Keratinocyte (primary cell): Measurements from ENCODE around the gene ROR1. TPM values are rescaled to one million over a fixed set of nuclear protein-coding genes. Genes with fewer than 3 reads are reported as not detected.

ENCODE experiments used
- DNase-seq: peaks from one replicate; pipeline ENCODE4 v3.0.0-alpha.2; 2011; ENCODE audit warnings: low read depth, missing footprints, low spot score
- FAIRE-seq: peaks from 2 replicates; lab custom pipeline; 2011; peaks lifted over from hg19 to GRCh38; lab: Jason Lieb, UNC
- H2AFZ ChIP-seq: 2 replicates; pipeline ENCODE4 v1.6.0; 2012; ENCODE audit warnings: low read length, control low read depth, inconsistent platforms; ENCODE audit not compliant: control insufficient read depth
- H3K27ac ChIP-seq: 2 replicates; pipeline ENCODE4 v1.5.1; 2011; ENCODE audit warnings: low read length; ENCODE audit not compliant: control insufficient read depth, insufficient read depth
- H3K27me3 ChIP-seq: 3 replicates; pipeline ENCODE4 v1.6.0; 2011; ENCODE audit warnings: low read length; ENCODE audit not compliant: control insufficient read depth, insufficient read depth; ENCODE audit errors: extremely low read depth
- H3K36me3 ChIP-seq, 2 experiments: 2 replicates in 1 of 2; 3 replicates in 1 of 2; pipeline ENCODE4 v1.5.1; 2011; ENCODE audit warnings: low read length in 2 of 2, mild to moderate bottlenecking in 1 of 2; ENCODE audit not compliant: control insufficient read depth in 2 of 2, insufficient read depth in 2 of 2; ENCODE audit errors: extremely low read depth in 1 of 2
- H3K4me1 ChIP-seq: 3 replicates; pipeline ENCODE4 v1.5.1; 2011; ENCODE audit warnings: low read length; ENCODE audit not compliant: control insufficient read depth, insufficient read depth; ENCODE audit errors: extremely low read depth
- H3K4me2 ChIP-seq: 3 replicates; pipeline ENCODE4 v1.6.0; 2011; ENCODE audit warnings: low read depth, low read length; ENCODE audit not compliant: control insufficient read depth, insufficient read depth; ENCODE audit errors: extremely low read depth
- H3K4me3 ChIP-seq, 3 experiments: fragments of 200-600 bp in 1 of 3; sonication (generic) in 1 of 3; 2 replicates in 2 of 3; 3 replicates in 1 of 3; pipeline ENCODE4 v1.5.1; 2011 to 2016; ENCODE audit warnings: low read length in 3 of 3, mild to moderate bottlenecking in 3 of 3, control low read depth in 2 of 3, inconsistent platforms in 1 of 3, low read depth in 1 of 3, mixed read lengths in 1 of 3, mixed run types in 1 of 3, moderate library complexity in 1 of 3; ENCODE audit not compliant: control insufficient read depth in 2 of 3, insufficient read depth in 2 of 3; ENCODE audit errors: extremely low read depth in 1 of 3
- H3K79me2 ChIP-seq: 2 replicates; pipeline ENCODE4 v1.6.0; 2012; ENCODE audit warnings: low read length; ENCODE audit not compliant: control insufficient read depth, insufficient read depth
- H3K9ac ChIP-seq: 3 replicates; pipeline ENCODE4 v1.6.0; 2011; ENCODE audit warnings: low read length; ENCODE audit not compliant: control insufficient read depth, insufficient read depth; ENCODE audit errors: extremely low read depth
- H3K9me1 ChIP-seq: 3 replicates; pipeline ENCODE4 v1.6.0; 2011; ENCODE audit warnings: low read length; ENCODE audit not compliant: control insufficient read depth, insufficient read depth; ENCODE audit errors: extremely low read depth
- H3K9me3 ChIP-seq: 2 replicates; pipeline ENCODE4 v1.5.1; 2012; ENCODE audit warnings: low read depth, low read length; ENCODE audit not compliant: control insufficient read depth
- H4K20me1 ChIP-seq: 3 replicates; pipeline ENCODE4 v1.6.0; 2011; ENCODE audit warnings: low read length; ENCODE audit not compliant: control insufficient read depth, insufficient read depth; ENCODE audit errors: extremely low read depth
- EZH2 ChIP-seq: IDR thresholded peaks from one replicate; pipeline ENCODE4 v1.6.1; 2012; ENCODE audit warnings: inconsistent platforms, mild to moderate bottlenecking, low read length, moderate library complexity
- dilution Hi-C: fragments of 300-500 bp; cut with MboI; formaldehyde crosslinking; loops from one replicate; pipeline ENCODE4 v1.7.0; 2020; ENCODE audit warnings: low sequenced_read_pairs; ENCODE audit not compliant: extremely low pct_ligation_motif_present
- polyA plus RNA-seq, 5 experiments: library from polyadenylated mRNA; depleted of rRNA in 3 of 5; stranded (reverse) in 3 of 5; stranded (forward) in 1 of 5; unstranded in 1 of 5; fragments of >200 nt; gene quantifications; 1 replicate in 1 of 5; 2 replicates in 3 of 5; 3 replicates in 1 of 5; pipeline versions ENCODE4 v1.2.1 to v1.2.3, GENCODE V29; 2011 to 2012; ENCODE audit warnings: missing spikeins in 2 of 5, low read depth in 1 of 5, low replicate concordance in 1 of 5
- TF ChIP-seq, protein P1 (sequence below), 3 experiments: IDR thresholded peaks in 1 of 3; conservative IDR thresholded peaks in 1 of 3; optimal IDR thresholded peaks in 1 of 3; 2 replicates in 2 of 3; 3 replicates in 1 of 3; pipeline versions ENCODE3 to v1.5.1; 2011; ENCODE audit warnings: low read length in 3 of 3, mild to moderate bottlenecking in 3 of 3, moderate library complexity in 2 of 3, control low read depth in 1 of 3, inconsistent platforms in 1 of 3; ENCODE audit not compliant: insufficient read depth in 2 of 3; ENCODE audit errors: extremely low read depth in 1 of 3

Gene ROR1
- polyA plus RNA-seq, 1 donor (not counting 4 experiments of a cell fraction or from before 2014, with no cell fraction given) = 9.2 TPM

DNA sequence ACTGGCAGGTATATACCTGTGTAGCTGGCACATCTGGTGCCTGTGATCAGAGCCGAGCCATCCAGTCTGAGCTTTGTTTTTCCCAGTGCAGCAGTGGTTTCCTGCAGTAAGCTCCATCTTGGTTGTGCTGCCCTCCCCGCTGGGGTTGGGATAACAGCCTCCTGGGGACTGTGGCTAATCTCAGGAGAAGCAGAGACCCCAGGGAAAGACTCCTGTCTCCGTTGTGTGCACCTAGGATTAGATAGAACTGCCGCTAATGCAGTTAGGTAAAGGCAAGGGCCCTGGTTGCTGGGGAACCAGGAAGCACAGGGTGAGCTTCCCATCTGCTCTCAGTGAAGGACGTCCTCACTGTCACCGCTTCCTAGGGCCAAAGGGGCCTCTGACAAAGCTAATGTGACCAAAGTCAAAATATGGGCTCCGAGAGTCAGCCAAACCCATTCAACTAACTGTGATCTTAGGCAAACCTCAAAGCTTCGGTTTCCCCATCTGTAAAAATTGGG, 20.0 kb downstream of the ROR1 start:
- no peaks in the 10 kb centered on the region for H3K4me1 ChIP-seq
- H3K9ac ChIP-seq = no peak overlapping the region
- H3K9me3 ChIP-seq = no peaks in the 10 kb centered on the region
- peaks cover 0 to 1% of the 10 kb centered on the region in 2 experiments for H3K36me3 ChIP-seq
- no peak for DNase-seq
- dilution Hi-C loops = no loop called here
- FAIRE-seq = no peak
- H2AFZ ChIP-seq = no peak overlapping the region
- TF ChIP-seq EZH2 = no peak
- TF ChIP-seq, protein P1, sequence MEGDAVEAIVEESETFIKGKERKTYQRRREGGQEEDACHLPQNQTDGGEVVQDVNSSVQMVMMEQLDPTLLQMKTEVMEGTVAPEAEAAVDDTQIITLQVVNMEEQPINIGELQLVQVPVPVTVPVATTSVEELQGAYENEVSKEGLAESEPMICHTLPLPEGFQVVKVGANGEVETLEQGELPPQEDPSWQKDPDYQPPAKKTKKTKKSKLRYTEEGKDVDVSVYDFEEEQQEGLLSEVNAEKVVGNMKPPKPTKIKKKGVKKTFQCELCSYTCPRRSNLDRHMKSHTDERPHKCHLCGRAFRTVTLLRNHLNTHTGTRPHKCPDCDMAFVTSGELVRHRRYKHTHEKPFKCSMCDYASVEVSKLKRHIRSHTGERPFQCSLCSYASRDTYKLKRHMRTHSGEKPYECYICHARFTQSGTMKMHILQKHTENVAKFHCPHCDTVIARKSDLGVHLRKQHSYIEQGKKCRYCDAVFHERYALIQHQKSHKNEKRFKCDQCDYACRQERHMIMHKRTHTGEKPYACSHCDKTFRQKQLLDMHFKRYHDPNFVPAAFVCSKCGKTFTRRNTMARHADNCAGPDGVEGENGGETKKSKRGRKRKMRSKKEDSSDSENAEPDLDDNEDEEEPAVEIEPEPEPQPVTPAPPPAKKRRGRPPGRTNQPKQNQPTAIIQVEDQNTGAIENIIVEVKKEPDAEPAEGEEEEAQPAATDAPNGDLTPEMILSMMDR (optimal IDR thresholded peaks at IDR 0.05 in 1 of 3, IDR thresholded peaks at IDR 0.05 in 1 of 3, conservative IDR thresholded peaks at IDR 0.05 in 1 of 3; ENCODE audit: extremely low read depth in 1 of 3, insufficient read depth in 2 of 3, low read length in 3 of 3) = no peak
- peaks cover 1% of the 10 kb centered on the region for H3K79me2 ChIP-seq
- H3K4me2 ChIP-seq = no peak overlapping the region
- H3K27me3 ChIP-seq = no peaks in the 10 kb centered on the region
- no peaks in the 10 kb centered on the region for H3K9me1 ChIP-seq
- no peak overlapping the region for H3K27ac ChIP-seq
- no peak overlapping the region for H3K4me3 ChIP-seq
- no peaks in the 10 kb centered on the region for H4K20me1 ChIP-seq

DNA sequence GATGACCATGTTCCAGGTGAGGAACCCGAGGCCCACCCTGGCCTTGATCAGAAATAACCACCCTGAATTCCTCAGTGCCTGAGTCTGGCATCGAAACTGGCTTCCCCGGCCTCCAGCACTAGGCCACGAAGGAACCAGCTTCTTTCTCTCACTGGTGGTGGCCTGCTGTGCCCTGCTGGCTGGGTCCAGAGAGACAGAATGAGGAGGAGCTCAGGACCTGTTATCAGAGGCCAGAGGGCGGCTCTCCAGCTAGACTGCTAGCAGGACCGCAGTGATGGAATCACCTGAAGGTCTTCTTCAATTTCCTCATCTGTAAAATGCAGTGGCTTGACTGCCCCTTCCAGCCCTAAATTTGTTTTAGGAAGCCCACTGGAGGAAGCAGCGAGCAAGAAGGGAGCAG, 20.5 kb downstream of the ROR1 start:
- H3K4me3 ChIP-seq = no peak overlapping the region
- H3K27me3 ChIP-seq = no peaks in the 10 kb centered on the region
- dilution Hi-C loops = no loop called here
- H3K36me3 ChIP-seq = peaks cover 0 to 1% of the 10 kb centered on the region in 2 experiments
- no peak overlapping the region for H3K9ac ChIP-seq
- H3K4me2 ChIP-seq = no peak overlapping the region
- no peak for DNase-seq
- no peak for FAIRE-seq
- no peak overlapping the region for H3K27ac ChIP-seq
- H3K79me2 ChIP-seq = no peaks in the 10 kb centered on the region
- H3K9me3 ChIP-seq = no peaks in the 10 kb centered on the region
- no peak for TF ChIP-seq EZH2
- TF ChIP-seq, protein P1 (optimal IDR thresholded peaks at IDR 0.05 in 1 of 3, IDR thresholded peaks at IDR 0.05 in 1 of 3, conservative IDR thresholded peaks at IDR 0.05 in 1 of 3; ENCODE audit: extremely low read depth in 1 of 3, insufficient read depth in 2 of 3, low read length in 3 of 3) = no peak
- H4K20me1 ChIP-seq = no peaks in the 10 kb centered on the region
- no peaks in the 10 kb centered on the region for H3K9me1 ChIP-seq
- no peak overlapping the region for H2AFZ ChIP-seq
- no peaks in the 10 kb centered on the region for H3K4me1 ChIP-seq
